ENCODE results near the gene EYS.

EYS gene

GRCh38 chr6:65707126-65707826 lies at the start of gene EYS:
Gene EYS (minus strand): TSS chr6:65707226. CDS start chr6:65495410, 211,816 bp downstream.
- FAIRE-seq (no peak), DNase-seq (ENCODE audit: low spot score) (no peak)

- DNase-seq (ENCODE audit: low spot score) (no peak), FAIRE-seq (no peak)
Measured at GRCh38 chr6:65746302-65746701, 39.3 kb upstream of the EYS start.

GRCh38 chr6:65745614-65746013 lies 38.6 kb upstream of the EYS start:
- FAIRE-seq, result no peak
- DNase-seq (ENCODE audit: low spot score), result no peak

GRCh38 chr6:65728879-65729479 lies 22.0 kb upstream of the EYS start:
- FAIRE-seq, result no peak
- no peak for DNase-seq (ENCODE audit: low spot score)

GRCh38 chr6:65719101-65719500 lies 12.1 kb upstream of the EYS start:
- no peak for DNase-seq (ENCODE audit: low spot score)
- no peak for FAIRE-seq

- FAIRE-seq, result no peak
Measured at GRCh38 chr6:65711531-65711930, 4.5 kb upstream of the EYS start.

GRCh38 chr6:65709099-65709830 lies 2.2 kb upstream of the EYS start:
- no peak for FAIRE-seq
- DNase-seq (ENCODE audit: low spot score), result no peak

More at GRCh38 chr6:65711531-65711930, 4.5 kb upstream of the EYS start:
- DNase-seq (ENCODE audit: low spot score), result no peak

GRCh38 chr6:65708162-65708561 lies 1.1 kb upstream of the EYS start:
- DNase-seq (ENCODE audit: low spot score) (no peak), FAIRE-seq (no peak)

- FAIRE-seq (no peak), DNase-seq (ENCODE audit: low spot score) (no peak)
Measured at GRCh38 chr6:65706436-65706835, 590 bp downstream of the EYS start.

- FAIRE-seq, result no peak
Measured at GRCh38 chr6:65701325-65701724, 5.7 kb downstream of the EYS start.

GRCh38 chr6:65700561-65700960 lies 6.5 kb downstream of the EYS start:
- DNase-seq (ENCODE audit: low spot score) (no peak), FAIRE-seq (no peak)

More at GRCh38 chr6:65701325-65701724, 5.7 kb downstream of the EYS start:
- no peak for DNase-seq (ENCODE audit: low spot score)

GRCh38 chr6:65692109-65692508 lies 14.9 kb downstream of the EYS start:
- DNase-seq (ENCODE audit: low spot score), result no peak
- FAIRE-seq, result no peak

- no peak for DNase-seq (ENCODE audit: low spot score)
- FAIRE-seq, result no peak
Measured at GRCh38 chr6:65680232-65680631, 26.8 kb downstream of the EYS start.

GRCh38 chr6:65671922-65672321 lies 35.1 kb downstream of the EYS start:
- DNase-seq (ENCODE audit: low spot score), result no peak
- FAIRE-seq, result no peak

GRCh38 chr6:65667916-65668656 lies 38.9 kb downstream of the EYS start:
- DNase-seq (ENCODE audit: low spot score), result no peak
- FAIRE-seq, result no peak

GRCh38 chr6:65650086-65650485 lies 56.9 kb downstream of the EYS start:
- FAIRE-seq (no peak), DNase-seq (ENCODE audit: low spot score) (no peak)

- FAIRE-seq, result no peak
Measured at GRCh38 chr6:65649392-65649791, 57.6 kb downstream of the EYS start.

GRCh38 chr6:65646544-65646943 lies 60.5 kb downstream of the EYS start:
- no peak for FAIRE-seq

More at GRCh38 chr6:65649392-65649791, 57.6 kb downstream of the EYS start:
- no peak for DNase-seq (ENCODE audit: low spot score)

GRCh38 chr6:65642776-65643175 lies 64.2 kb downstream of the EYS start:
- no peak for FAIRE-seq

More at GRCh38 chr6:65646544-65646943, 60.5 kb downstream of the EYS start:
- no peak for DNase-seq (ENCODE audit: low spot score)

GRCh38 chr6:65638047-65638831 lies 68.8 kb downstream of the EYS start:
- DNase-seq (ENCODE audit: low spot score) (no peak), FAIRE-seq (no peak)

More at GRCh38 chr6:65642776-65643175, 64.2 kb downstream of the EYS start:
- no peak for DNase-seq (ENCODE audit: low spot score)
